GM12892 (cell line): ENCODE results near the gene COX4I1.

Experiments
- DNase-seq: peaks from one replicate; pipeline ENCODE4 v3.0.0; 2011; ENCODE audit not compliant: insufficient read length
- FAIRE-seq: peaks from 2 replicates; lab custom pipeline; 2011; peaks lifted over from hg19 to GRCh38; lab: Jason Lieb, UNC
- POLR2A ChIP-seq: IDR thresholded peaks from 2 replicates; pipeline ENCODE4 v1.6.1; 2011; ENCODE audit warnings: low read depth, low read length, control low read depth
- POLR2AphosphoS5 ChIP-seq: IDR thresholded peaks from 2 replicates; pipeline ENCODE4 v1.6.1; 2011; ENCODE audit warnings: low read depth, low read length, control low read depth
- TAF1 ChIP-seq: IDR thresholded peaks from 2 replicates; pipeline ENCODE4 v1.6.1; 2011; ENCODE audit warnings: low read depth, mild to moderate bottlenecking, control low read depth, low read length, borderline replicate concordance

Gene COX4I1

DNA sequence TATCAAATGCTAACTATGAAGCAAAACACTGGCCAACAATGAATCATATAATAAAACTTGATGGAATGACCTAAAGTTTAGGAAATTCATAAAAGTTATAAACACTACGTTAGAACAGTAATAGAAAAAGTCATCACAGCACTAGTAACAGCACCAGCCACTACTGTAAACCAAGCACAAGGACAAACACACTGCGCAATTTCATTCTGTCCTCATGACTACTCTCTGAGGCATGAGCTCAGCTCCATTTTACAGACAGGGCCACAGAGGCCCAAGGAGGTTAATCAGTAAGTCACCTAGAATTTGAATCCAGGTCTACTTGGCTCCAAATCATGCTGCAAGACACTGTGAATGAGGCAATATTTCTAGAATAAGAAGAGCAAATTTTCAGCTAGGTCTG, 13.6 kb upstream of the COX4I1 start:
- FAIRE-seq (no peak), DNase-seq (no peak)
- TF ChIP-seq POLR2AphosphoS5 (no peak), POLR2A (no peak), TAF1 (no peak)

DNA sequence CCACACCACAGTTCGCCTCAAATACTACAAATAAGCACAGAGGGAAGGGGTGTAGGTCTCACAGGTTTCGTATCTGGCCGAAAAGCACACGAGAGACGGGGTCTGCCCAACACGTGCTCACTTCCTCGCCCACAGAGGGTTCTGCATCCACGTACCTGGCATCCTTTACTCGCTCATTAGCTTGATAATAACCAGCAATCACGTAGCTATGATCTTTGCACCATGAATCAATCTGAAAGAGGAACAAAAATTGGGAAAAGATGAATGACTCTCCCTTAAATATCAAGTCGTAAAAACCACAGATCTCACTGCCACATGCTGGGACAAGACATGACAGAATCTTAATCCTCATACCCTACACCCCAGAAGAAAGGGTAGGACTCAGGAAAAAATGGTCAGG, 10.7 kb upstream of the COX4I1 start:
- DNase-seq (no peak), FAIRE-seq (no peak)
- no peak for TF ChIP-seq TAF1
- no peak for TF ChIP-seq POLR2A
- no peak for TF ChIP-seq POLR2AphosphoS5

DNA sequence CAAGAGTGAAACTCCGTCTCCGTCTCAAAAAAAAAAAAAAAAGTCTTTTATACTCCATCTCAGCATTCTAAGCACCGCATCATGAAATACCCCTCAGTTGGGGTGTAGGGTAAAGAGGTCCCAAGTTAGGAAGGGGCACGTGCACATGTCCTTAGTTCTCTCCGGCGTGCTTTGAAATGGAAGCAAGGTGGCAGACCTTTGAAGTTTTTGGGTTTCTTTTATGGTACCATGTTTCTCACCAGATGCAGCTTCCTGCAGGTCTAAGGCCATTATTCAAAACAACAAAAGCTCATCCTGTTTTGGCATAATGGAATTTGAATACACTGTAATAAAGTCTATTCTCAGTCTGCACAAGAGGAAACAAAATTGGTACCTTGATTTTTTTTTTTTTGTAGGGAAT, 9.7 kb upstream of the COX4I1 start:
- TF ChIP-seq TAF1, result no peak
- TF ChIP-seq POLR2AphosphoS5, result no peak
- no peak for TF ChIP-seq POLR2A
- DNase-seq (no peak), FAIRE-seq (no peak)

DNA sequence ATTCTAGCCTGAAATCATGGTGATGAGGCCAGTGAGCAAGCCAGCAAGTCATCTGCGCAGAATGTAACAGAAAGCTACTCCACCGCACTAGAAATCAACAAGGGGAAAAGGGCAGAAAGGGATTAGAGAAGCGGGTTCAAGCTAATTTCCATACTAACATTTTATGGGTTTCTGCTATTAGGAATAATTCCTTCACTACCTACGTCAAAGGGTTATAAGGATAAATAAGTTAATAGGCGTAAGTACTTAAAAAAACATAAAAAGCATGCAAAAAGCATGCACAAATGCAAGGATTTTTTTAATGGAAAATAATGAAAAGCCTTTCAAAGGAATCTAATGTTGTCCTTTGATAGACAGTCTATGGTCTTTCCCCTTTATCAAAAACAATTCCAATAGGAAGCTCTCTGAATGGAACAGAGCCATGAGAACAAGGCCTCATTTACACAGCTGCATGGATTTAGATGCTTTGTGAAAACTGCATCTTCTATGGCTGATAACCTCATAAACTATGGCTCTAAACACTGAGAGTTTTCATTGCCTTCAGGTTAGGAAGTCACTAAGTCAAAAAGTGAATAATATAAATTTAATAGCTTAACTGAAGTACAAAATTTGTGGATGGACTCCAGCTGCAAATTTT, 5.7 kb upstream of the COX4I1 start:
- DNase-seq (no peak), FAIRE-seq (no peak)
- TF ChIP-seq POLR2AphosphoS5 (no peak), TAF1 (no peak), POLR2A (no peak)

DNA sequence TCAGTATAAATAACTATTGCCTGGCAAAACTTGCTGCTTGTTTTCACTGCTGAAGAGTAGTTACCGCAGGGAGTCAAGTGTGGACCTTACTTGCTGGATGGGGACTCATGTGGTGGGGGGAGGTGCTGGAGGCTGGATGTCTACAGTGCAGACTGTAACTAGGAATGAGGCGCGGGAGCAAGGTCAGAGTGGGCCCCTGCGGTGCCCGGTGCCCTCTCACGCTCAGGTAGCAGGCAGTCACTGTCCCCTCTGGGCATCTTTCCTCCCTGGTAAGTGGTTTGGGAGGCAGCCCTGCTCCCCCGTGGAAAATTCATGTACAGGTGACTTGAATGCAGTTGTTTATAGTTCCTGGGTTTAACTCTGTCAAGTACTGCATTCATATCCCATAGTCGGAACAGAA, 4.8 kb upstream of the COX4I1 start:
- no peak for FAIRE-seq
- no peak for TF ChIP-seq POLR2A
- no peak for TF ChIP-seq TAF1
- TF ChIP-seq POLR2AphosphoS5, result no peak

DNA sequence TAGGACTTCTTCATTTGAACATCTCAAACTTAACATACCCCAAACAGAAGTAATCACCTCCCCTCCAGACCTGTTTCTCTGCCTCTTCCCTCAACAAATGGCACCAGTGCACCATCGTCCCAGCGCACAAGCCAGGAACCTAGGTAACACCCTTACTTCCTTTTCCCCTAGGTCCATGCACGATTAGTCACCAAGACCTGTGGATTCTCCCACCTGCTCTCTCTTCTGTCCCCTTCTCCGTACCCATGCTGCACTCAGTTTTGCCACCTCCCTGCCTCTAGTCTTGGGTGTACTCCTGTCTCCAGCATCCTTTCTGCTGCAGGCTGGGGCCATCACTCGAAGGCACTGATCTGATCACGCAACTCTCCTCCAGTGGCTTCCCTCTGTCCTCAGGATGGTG, 3.3 kb upstream of the COX4I1 start:
- DNase-seq (no peak), FAIRE-seq (no peak)
- TF ChIP-seq POLR2AphosphoS5 (no peak), POLR2A (no peak), TAF1 (no peak)

More for the DNA sequence above, 4.8 kb upstream of the COX4I1 start:
- no peak for DNase-seq

DNA sequence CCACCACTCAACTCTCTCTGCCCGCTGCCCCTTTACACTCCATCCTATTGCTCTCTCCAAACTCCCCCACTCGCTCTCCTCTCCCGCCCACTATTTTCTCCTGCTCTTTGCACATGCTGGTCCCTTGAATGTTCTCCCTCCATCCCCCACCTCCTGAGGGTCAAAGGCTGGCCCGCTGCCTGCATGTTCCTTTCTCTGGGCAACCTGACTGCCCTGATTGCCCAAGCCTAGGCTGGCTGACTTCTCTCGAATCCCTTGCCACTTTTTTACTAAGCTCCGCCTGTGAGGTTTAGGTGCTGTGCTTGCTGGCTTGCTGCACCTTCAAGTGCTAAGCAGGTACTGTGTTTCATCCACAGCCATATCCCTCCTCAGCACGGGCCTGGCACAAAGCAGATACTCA, 2.9 kb upstream of the COX4I1 start:
- no peak for DNase-seq
- no peak for TF ChIP-seq POLR2AphosphoS5
- TF ChIP-seq TAF1, result no peak
- TF ChIP-seq POLR2A, result no peak
- no peak for FAIRE-seq

DNA sequence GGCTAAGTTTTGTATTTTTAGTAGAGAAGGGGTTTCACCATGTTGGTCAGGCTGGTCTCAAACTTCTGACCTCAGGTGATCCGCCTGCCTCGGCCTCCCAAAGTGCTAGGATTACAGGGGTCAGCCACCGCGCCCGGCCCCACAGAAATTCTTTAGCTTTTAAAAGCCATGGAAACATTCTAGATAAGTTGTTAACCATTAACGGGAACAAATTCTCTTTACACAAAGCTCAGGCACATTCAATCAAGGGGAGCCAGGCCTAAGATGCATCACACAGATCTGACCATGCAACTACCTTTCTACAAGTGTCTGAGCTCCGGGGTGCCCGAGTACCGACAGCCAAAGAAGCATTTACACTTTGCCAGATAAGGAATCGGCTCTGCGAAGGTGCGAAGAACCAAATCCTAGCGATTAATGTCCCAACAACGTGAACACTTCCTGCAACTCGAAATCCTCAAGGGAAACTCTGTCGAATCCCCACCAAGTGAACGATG, 1.2 kb upstream of the COX4I1 start:
- FAIRE-seq, result no peak
- no peak for DNase-seq
- TF ChIP-seq POLR2AphosphoS5, result no peak
- no peak for TF ChIP-seq TAF1
- TF ChIP-seq POLR2A, result no peak

DNA sequence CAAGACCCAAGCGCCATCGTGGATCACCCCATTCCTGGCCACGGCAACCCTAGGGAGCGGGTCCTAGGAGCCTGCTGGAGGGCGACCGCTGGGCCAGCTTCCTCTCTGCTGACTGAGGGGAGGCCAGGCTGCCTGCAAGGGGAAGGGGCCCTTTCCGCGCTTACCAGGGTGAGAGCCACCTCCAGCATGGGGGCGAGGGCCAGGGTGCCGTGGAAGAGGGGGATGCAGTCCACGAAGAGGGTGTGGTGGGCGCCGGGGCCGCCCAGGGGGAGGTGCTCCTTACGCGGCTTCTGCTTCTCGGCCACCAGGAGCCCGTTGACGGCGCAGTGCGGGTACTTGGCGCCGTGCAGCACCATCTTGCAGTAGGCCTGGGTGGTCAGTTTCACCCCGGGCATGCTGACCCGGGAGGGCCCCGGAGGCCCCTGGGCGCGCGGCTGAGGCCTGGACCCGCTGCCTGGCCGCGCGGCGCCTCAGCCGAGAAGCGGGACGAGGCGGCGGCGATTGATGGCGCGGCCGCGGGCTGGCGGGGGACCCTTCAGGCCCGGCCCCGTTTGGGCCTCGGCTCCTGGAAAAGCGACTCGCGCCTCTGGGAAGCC, 496 bp upstream of the COX4I1 start:
- peak; percentile 73 for DNase-seq
- FAIRE-seq, result no peak
- TF ChIP-seq POLR2AphosphoS5 (no peak), TAF1 (no peak), POLR2A (no peak)

DNA sequence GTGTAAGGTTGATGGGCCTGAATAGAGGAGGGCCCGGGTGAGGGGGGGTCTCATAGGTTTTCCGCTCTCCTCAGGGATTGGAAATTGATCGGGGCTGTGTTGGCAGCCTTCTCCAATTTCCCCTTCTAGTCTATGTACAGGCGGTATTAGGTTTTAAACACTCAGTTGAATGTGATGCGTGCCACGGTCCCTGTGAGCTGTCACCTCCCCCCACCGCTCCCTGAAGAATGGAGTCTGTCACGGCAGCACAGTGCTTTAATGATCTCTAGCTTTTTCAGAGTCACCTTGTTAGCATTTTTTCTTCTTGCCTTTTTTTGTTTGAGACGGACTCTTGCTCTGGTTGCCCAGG, 800 bp downstream of the COX4I1 start:
- FAIRE-seq, result no peak

DNA sequence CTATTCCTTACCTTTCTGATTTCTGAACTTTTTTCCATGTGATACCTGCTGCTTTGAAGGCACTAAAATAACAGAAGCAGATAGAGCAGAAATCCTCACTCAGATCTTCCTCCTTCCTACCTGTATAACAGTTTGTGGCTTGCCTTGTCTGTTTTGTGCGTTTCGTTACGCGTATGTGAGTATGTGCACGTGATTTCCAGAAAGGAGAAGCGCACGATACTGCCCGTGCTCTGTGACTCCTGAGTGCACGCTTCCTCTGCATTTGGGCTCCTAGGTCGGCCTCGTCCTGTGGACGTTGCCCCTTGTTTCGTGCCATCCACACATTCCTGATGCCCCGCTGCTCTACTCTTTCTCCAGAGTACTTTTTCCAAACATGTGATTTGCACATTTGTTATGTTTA, 4.1 kb downstream of the COX4I1 start:
- DNase-seq (no peak), FAIRE-seq (no peak)

More for the DNA sequence above, 800 bp downstream of the COX4I1 start:
- no peak for DNase-seq
- TF ChIP-seq TAF1 (no peak), POLR2AphosphoS5 (no peak; the same call in 1 of the 2 replicates), POLR2A (no peak)

More for the DNA sequence above, 4.1 kb downstream of the COX4I1 start:
- TF ChIP-seq TAF1 (no peak), POLR2AphosphoS5 (0 out of 2 replicates have a peak, but pooled peaks have one; percentile 37), POLR2A (no peak)
